Ectodermal cell (in vitro differentiated cells): ENCODE results near the gene IL26.

ENCODE experiments used
- H3K27ac ChIP-seq: 2 replicates; pipeline ENCODE4 v1.7.0; 2013; ENCODE audit warnings: mild to moderate bottlenecking, low read depth, low read length; ENCODE audit not compliant: insufficient read depth, poor library complexity, severe bottlenecking
- H3K27me3 ChIP-seq: 2 replicates; pipeline ENCODE4 v1.7.0; 2013; ENCODE audit warnings: mild to moderate bottlenecking, low read length; ENCODE audit not compliant: insufficient read depth, control insufficient read depth, poor library complexity, severe bottlenecking
- H3K36me3 ChIP-seq: one replicate; pipeline ENCODE4 v1.7.0; 2013; ENCODE audit warnings: low read length; ENCODE audit not compliant: control insufficient read depth, insufficient read depth
- H3K4me1 ChIP-seq: one replicate; pipeline ENCODE4 v1.7.0; 2013; ENCODE audit warnings: low read length; ENCODE audit not compliant: control insufficient read depth, insufficient read depth
- H3K4me3 ChIP-seq: 2 replicates; pipeline ENCODE4 v1.7.0; 2013; ENCODE audit warnings: low read depth, low read length, control low read depth; ENCODE audit not compliant: insufficient read depth
- H3K9me3 ChIP-seq: 2 replicates; pipeline ENCODE4 v1.7.0; 2013; ENCODE audit warnings: mild to moderate bottlenecking, low read length, moderate library complexity; ENCODE audit not compliant: control insufficient read depth
- WGBS, 2 experiments: methylation state at CpG; one replicate each; pipeline ENCODE4 v1.1.7; 2013; ENCODE audit warnings: missing lambda C conversion rate in 2 of 2; 5-methylcytosine and 5-hydroxymethylcytosine counted together

The IL26 gene

GRCh38 chr12:68206446-68206845 is 19.2 kb downstream of the IL26 start:
- H3K4me3 ChIP-seq: no peak overlapping the region
- H3K27me3 ChIP-seq: no peaks in the 10 kb centered on the region
- H3K27ac ChIP-seq: no peak overlapping the region
- no peaks in the 10 kb centered on the region for H3K36me3 ChIP-seq
- no peaks in the 10 kb centered on the region for H3K4me1 ChIP-seq
- WGBS, 2 experiments: 79 to 82% methylated on average over 1 of the region's 1 CpG
- H3K9me3 ChIP-seq: no peaks in the 10 kb centered on the region

GRCh38 chr12:68203460-68203875 is 22.1 kb downstream of the IL26 start:
- no peaks in the 10 kb centered on the region for H3K27me3 ChIP-seq
- no peaks in the 10 kb centered on the region for H3K9me3 ChIP-seq
- WGBS, 2 experiments: 93 to 96% methylated on average over 2 to 5 of the region's 5 CpGs
- no peaks in the 10 kb centered on the region for H3K36me3 ChIP-seq
- no peak overlapping the region for H3K27ac ChIP-seq
- no peak overlapping the region for H3K4me3 ChIP-seq
- H3K4me1 ChIP-seq: no peaks in the 10 kb centered on the region

DNA sequence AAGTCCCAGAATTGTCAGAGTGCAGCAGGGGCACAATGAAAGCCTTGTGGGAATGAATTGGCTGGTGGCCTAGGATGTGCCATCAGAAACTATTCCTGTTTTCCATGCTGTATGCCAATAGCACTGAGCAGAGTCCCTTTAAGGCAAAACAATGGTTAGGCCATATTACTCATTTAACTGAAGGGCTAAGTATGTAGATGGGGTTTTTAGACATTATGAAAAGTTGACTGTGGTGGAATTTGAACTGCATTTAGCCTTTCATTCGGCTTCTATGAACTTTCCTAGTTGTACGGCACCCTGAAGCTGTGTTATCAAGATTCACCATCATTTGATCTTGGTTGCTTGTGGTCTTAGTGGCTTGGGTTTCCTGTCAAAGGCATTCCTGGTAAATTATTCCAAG is 24.8 kb downstream of the IL26 start:
- Histone ChIP-seq H3K36me3 (no peaks in the 10 kb centered on the region), H3K4me1 (no peaks in the 10 kb centered on the region), H3K9me3 (no peaks in the 10 kb centered on the region), H3K27me3 (no peaks in the 10 kb centered on the region), H3K4me3 (no peak overlapping the region), H3K27ac (no peak overlapping the region)
- 96% methylated on average over 2 of the region's 2 CpGs for WGBS, 2 experiments

DNA sequence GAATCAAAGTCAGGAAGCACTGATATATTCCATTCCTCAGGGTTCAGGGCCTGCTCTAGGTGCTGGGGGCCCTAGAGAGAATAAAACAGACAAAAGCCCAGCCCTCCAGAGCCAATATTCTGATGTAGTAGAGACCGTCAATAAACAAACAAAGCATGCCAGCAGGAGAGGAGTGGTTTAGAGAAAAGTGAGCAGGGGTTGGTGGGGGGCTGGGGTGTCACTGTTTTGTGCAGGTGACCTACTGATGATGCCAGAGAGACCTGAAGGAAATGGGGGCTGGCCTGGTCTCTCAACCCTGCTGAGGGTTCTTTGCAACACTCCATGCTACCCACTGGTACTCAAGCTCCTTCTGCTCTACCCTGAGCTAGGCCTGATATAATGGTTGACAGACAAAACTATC is 26.5 kb downstream of the IL26 start:
- no peak overlapping the region for H3K4me3 ChIP-seq
- H3K27me3 ChIP-seq: no peaks in the 10 kb centered on the region
- no peak overlapping the region for H3K27ac ChIP-seq
- no peaks in the 10 kb centered on the region for H3K4me1 ChIP-seq
- no peaks in the 10 kb centered on the region for H3K9me3 ChIP-seq
- 61 to 77% methylated on average over 1 of the region's 1 CpG for WGBS, 2 experiments
- no peaks in the 10 kb centered on the region for H3K36me3 ChIP-seq

DNA sequence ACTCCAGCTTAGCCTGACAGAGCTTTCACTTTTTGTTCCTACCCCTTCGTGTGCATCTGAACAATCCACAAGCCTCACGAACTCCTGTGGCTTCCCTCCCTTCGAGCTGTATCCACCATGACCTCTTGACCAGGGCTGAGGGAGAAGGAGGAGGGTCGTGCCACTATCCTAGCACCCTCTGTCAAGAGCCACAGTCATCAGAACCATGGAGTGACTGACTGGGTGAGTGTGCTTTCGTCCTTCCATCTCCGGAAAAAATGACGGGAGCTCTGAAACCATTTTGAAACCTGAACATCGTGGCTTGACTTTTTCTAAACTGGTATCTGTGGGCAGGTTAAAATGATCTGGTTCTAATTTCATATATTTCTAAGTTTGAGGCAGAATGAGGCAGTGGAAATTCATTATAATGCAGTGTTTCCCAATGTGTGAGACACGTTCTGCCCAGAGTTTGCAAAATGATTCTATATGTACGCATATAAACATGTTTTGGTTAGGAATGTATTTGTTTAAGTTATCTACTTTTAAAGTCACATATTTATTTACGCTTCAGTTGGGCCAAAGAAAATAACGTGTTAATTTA is 27.0 kb downstream of the IL26 start:
- no peaks in the 10 kb centered on the region for H3K4me1 ChIP-seq
- WGBS, 2 experiments: 91 to 95% methylated on average over 12 of the region's 12 CpGs
- H3K36me3 ChIP-seq: no peaks in the 10 kb centered on the region
- H3K27ac ChIP-seq: no peak overlapping the region
- no peaks in the 10 kb centered on the region for H3K27me3 ChIP-seq
- no peak overlapping the region for H3K4me3 ChIP-seq
- H3K9me3 ChIP-seq: no peaks in the 10 kb centered on the region

DNA sequence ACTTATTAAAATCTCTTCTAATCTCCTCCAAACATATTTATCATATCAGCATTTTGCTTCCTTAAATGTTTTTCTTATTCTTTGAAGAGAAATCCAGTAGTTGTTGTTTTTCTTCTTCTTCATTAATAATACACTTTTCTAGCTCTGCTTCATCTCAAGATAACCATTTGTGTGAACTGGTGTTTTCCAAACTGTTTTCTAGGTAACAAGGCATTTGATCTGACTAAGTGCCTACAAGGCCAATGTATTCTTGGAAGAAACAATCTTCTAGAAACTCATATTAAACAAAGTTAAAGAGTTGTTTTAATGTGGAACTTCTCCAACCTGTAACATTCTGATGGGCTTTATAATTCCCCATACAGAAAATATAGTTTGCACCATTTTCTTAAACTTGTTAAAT is 35.3 kb downstream of the IL26 start:
- no peaks in the 10 kb centered on the region for H3K36me3 ChIP-seq
- no peaks in the 10 kb centered on the region for H3K4me1 ChIP-seq
- H3K4me3 ChIP-seq: no peak overlapping the region
- no peak overlapping the region for H3K27ac ChIP-seq
- H3K27me3 ChIP-seq: no peaks in the 10 kb centered on the region
- H3K9me3 ChIP-seq: no peaks in the 10 kb centered on the region

DNA sequence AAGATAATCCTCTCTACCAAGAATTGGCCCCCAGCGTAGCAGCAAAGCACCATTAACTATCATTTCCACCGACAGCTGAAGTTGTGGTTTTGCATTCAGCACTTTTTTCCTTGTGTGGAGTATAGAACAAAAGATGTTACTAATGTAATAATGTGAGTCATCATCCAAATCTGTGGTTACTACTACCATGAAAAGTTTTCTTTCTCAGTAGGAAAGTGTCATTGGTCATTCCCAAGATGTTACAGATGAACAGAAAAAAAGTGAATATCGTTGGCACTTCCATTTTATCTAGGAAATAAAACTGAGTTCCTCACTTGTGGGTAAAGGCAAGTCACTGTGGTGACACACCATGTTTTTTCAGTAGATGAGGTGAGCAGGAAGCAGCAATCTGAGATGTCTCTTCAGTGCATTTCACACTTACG is 35.8 kb downstream of the IL26 start:
- no peaks in the 10 kb centered on the region for H3K36me3 ChIP-seq
- H3K9me3 ChIP-seq: no peaks in the 10 kb centered on the region
- H3K4me1 ChIP-seq: no peaks in the 10 kb centered on the region
- WGBS, 2 experiments: 83 to 93% methylated on average over 2 to 3 of the region's 4 CpGs
- H3K27ac ChIP-seq: no peak overlapping the region
- no peaks in the 10 kb centered on the region for H3K27me3 ChIP-seq
- no peak overlapping the region for H3K4me3 ChIP-seq

DNA sequence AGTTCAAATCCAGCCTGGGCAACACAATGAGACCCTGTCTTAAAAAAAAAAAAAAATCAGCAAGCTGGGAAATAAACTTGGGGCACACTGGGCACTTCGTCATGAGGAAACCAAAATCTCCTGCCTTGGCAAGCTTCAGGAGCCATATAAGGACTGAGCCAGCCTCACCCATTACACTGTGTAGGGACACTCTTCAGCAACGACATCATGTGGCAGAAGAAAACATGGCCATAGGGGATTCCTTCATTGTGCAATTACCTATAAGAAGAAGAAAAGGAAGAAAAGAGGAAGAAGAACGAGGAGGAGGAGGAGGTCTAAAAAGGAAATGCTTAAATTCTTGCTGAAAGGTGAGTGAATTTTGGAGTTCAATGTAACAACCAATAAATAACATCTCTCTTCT is 40.0 kb downstream of the IL26 start:
- Histone ChIP-seq H3K9me3 (no peaks in the 10 kb centered on the region), H3K36me3 (no peaks in the 10 kb centered on the region), H3K4me1 (no peaks in the 10 kb centered on the region), H3K4me3 (no peak overlapping the region), H3K27me3 (no peaks in the 10 kb centered on the region), H3K27ac (no peak overlapping the region)
- WGBS, 2 experiments: 88 to 95% methylated on average over 2 to 3 of the region's 3 CpGs

- Histone ChIP-seq H3K4me3 (no peak overlapping the region), H3K36me3 (no peaks in the 10 kb centered on the region)
- whole genome bisulfite sequencing, 2 experiments: 93 to 94% methylated on average over 3 of the region's 3 CpGs
Measured at GRCh38 chr12:68180792-68181744, 44.5 kb downstream of the IL26 start.

GRCh38 chr12:68178774-68179439 is 46.7 kb downstream of the IL26 start:
- WGBS, 2 experiments: 88 to 92% methylated on average over 3 of the region's 3 CpGs
- Histone ChIP-seq H3K27ac (no peak overlapping the region), H3K27me3 (no peaks in the 10 kb centered on the region), H3K9me3 (no peaks in the 10 kb centered on the region), H3K36me3 (no peaks in the 10 kb centered on the region), H3K4me3 (no peak overlapping the region), H3K4me1 (no peaks in the 10 kb centered on the region)

More at GRCh38 chr12:68180792-68181744, 44.5 kb downstream of the IL26 start:
- H3K27ac ChIP-seq: no peak overlapping the region
- H3K9me3 ChIP-seq: no peaks in the 10 kb centered on the region
- H3K27me3 ChIP-seq: no peaks in the 10 kb centered on the region
- H3K4me1 ChIP-seq: no peaks in the 10 kb centered on the region
